HG03575 (cell line): ENCODE data around the gene HGFAC.
"Not testable (repeated sequence)": the region's sequence is repeated elsewhere in the genome, so short reads cannot be mapped to it uniquely, and the experiment has no call there.

Experiments
- ATAC-seq: cut with Tn5 transposase; IDR thresholded peaks from one replicate; pipeline ENCODE4 v1.9.1; 2021; ENCODE audit not compliant: unreplicated experiment, insufficient number of reproducible peaks, low FRiP score; ENCODE audit errors: extremely low read depth

The HGFAC gene

GRCh38 chr4:3409571-3410091 is 32.1 kb upstream of the HGFAC start:
- no peak for ATAC-seq

GRCh38 chr4:3410401-3411135 is 31.2 kb upstream of the HGFAC start:
- no peak for ATAC-seq

- ATAC-seq, result not testable (repeated sequence)
Measured at GRCh38 chr4:3411190-3411589, 30.6 kb upstream of the HGFAC start.

GRCh38 chr4:3411676-3412075 is 30.1 kb upstream of the HGFAC start:
- ATAC-seq, result no peak

- no peak for ATAC-seq
Measured at GRCh38 chr4:3412257-3413020, 29.3 kb upstream of the HGFAC start.

GRCh38 chr4:3413217-3413671 is 28.5 kb upstream of the HGFAC start:
- no peak for ATAC-seq

- no peak for ATAC-seq
Measured at GRCh38 chr4:3413675-3414420, 27.9 kb upstream of the HGFAC start.

GRCh38 chr4:3414421-3415279 is 27.1 kb upstream of the HGFAC start:
- ATAC-seq, result no peak

GRCh38 chr4:3415471-3416141 is 26.2 kb upstream of the HGFAC start:
- ATAC-seq, result no peak

- no peak for ATAC-seq
Measured at GRCh38 chr4:3416270-3416669, 25.5 kb upstream of the HGFAC start.

- no peak for ATAC-seq
Measured at GRCh38 chr4:3416821-3417221, 24.9 kb upstream of the HGFAC start.

GRCh38 chr4:3417448-3417847 is 24.3 kb upstream of the HGFAC start:
- no peak for ATAC-seq

GRCh38 chr4:3418029-3418762 is 23.6 kb upstream of the HGFAC start:
- no peak for ATAC-seq

GRCh38 chr4:3419836-3420605 is 21.7 kb upstream of the HGFAC start:
- ATAC-seq, result no peak

GRCh38 chr4:3420606-3420955 is 21.2 kb upstream of the HGFAC start:
- no peak for ATAC-seq

- no peak for ATAC-seq
Measured at GRCh38 chr4:3420956-3421355, 20.8 kb upstream of the HGFAC start.

GRCh38 chr4:3421470-3421869 is 20.3 kb upstream of the HGFAC start:
- ATAC-seq, result no peak
